GM23338 (cell line): Measurements from ENCODE around the gene CFAP100. TPM values are rescaled to one million over a fixed set of nuclear protein-coding genes. Genes with fewer than 3 reads are reported as not detected.

Experiments used
- ATAC-seq: fragments of 200-7000 bp; cut with Tn5 transposase; 3 replicates; pipeline ENCODE4 v1.9.1; 2020
- DNase-seq: peaks from one replicate; pipeline ENCODE4 v3.0.0-alpha.2; 2015; ENCODE audit warnings: low spot score
- H2AFZ ChIP-seq: fragments of 200-600 bp; sonication (generic); 2 replicates; pipeline ENCODE4 v1.8.0; 2016; ENCODE audit warnings: antibody characterized with exemption, mild to moderate bottlenecking, moderate library complexity
- H3F3A ChIP-seq: fragments of 200-600 bp; sonication (generic); replicated peaks from 2 replicates; pipeline ENCODE4 v1.8.0; 2017; ENCODE audit warnings: antibody characterized with exemption, mixed run types, low read depth
- H3K27ac ChIP-seq: fragments of 200-600 bp; sonication (generic); 2 replicates; pipeline ENCODE4 v1.6.1; 2016; ENCODE audit warnings: low read depth
- H3K27me3 ChIP-seq: fragments of 200-600 bp; sonication (generic); 2 replicates; pipeline ENCODE4 v1.8.0; 2016; ENCODE audit warnings: mild to moderate bottlenecking, mixed run types, moderate library complexity; ENCODE audit not compliant: insufficient read depth
- H3K36me3 ChIP-seq: fragments of 200-600 bp; sonication (generic); 2 replicates; pipeline ENCODE4 v1.8.0; 2016; ENCODE audit warnings: mild to moderate bottlenecking; ENCODE audit not compliant: insufficient read depth
- H3K4me1 ChIP-seq: fragments of 200-600 bp; sonication (generic); 2 replicates; pipeline ENCODE4 v1.8.0; 2016; ENCODE audit warnings: mild to moderate bottlenecking, moderate library complexity; ENCODE audit not compliant: insufficient read depth
- H3K4me2 ChIP-seq: fragments of 200-600 bp; sonication (generic); 2 replicates; pipeline ENCODE4 v1.7.1; 2017; ENCODE audit warnings: mixed run types
- H3K4me3 ChIP-seq: fragments of 200-600 bp; sonication (generic); 2 replicates; pipeline ENCODE4 v1.6.1; 2016; ENCODE audit warnings: mixed run types
- H3K79me2 ChIP-seq: fragments of 200-600 bp; sonication (generic); replicated peaks from 2 replicates; pipeline ENCODE4 v1.8.0; 2017; ENCODE audit warnings: mild to moderate bottlenecking; ENCODE audit not compliant: insufficient read depth
- H3K9me2 ChIP-seq: fragments of 200-600 bp; sonication (generic); 2 replicates; pipeline ENCODE4 v1.8.0; 2017; ENCODE audit not compliant: insufficient read depth
- H4K20me1 ChIP-seq: fragments of 200-600 bp; sonication (generic); replicated peaks from 2 replicates; pipeline ENCODE4 v1.8.0; 2017; ENCODE audit warnings: mild to moderate bottlenecking; ENCODE audit not compliant: insufficient read depth
- H3K27ac Mint-ChIP-seq: 2 replicates; pipeline ENCODE4 v1.8.0; 2020; ENCODE audit warnings: inconsistent platforms, mild to moderate bottlenecking, moderate library complexity, mixed read lengths
- H3K27me3 Mint-ChIP-seq: 3 replicates; pipeline ENCODE4 v1.8.0; 2022; ENCODE audit warnings: low read depth, mild to moderate bottlenecking, moderate library complexity, mixed read lengths, inconsistent platforms; ENCODE audit not compliant: insufficient read depth, poor library complexity
- H3K36me3 Mint-ChIP-seq: 3 replicates; pipeline ENCODE4 v1.8.0; 2021; ENCODE audit warnings: low read depth, mild to moderate bottlenecking, inconsistent platforms, moderate library complexity, mixed read lengths
- H3K4me1 Mint-ChIP-seq: 3 replicates; pipeline ENCODE4 v1.8.0; 2020; ENCODE audit warnings: mild to moderate bottlenecking, inconsistent platforms, mixed read lengths
- H3K4me3 Mint-ChIP-seq: 3 replicates; pipeline ENCODE4 v1.8.0; 2021; ENCODE audit warnings: moderate library complexity, mild to moderate bottlenecking, inconsistent platforms, mixed read lengths
- H3K9me3 Mint-ChIP-seq: 3 replicates; pipeline ENCODE4 v1.8.0; 2020; ENCODE audit warnings: moderate library complexity, mild to moderate bottlenecking, inconsistent platforms, mixed read lengths
- CREB1 ChIP-seq: fragments of 250-450 bp; sonication (Bioruptor Pico); IDR thresholded peaks from 2 replicates; pipeline ENCODE4 v1.5.0; 2020; ENCODE audit warnings: low read depth, mild to moderate bottlenecking, moderate library complexity
- EZH2 ChIP-seq: fragments of 200-600 bp; sonication (generic); IDR thresholded peaks from one replicate; pipeline ENCODE4 v1.8.0; 2017; ENCODE audit warnings: antibody characterized with exemption, mild to moderate bottlenecking, low read depth; ENCODE audit not compliant: unreplicated experiment
- EZH2phosphoT487 ChIP-seq: fragments of 200-600 bp; sonication (generic); IDR thresholded peaks from one replicate; pipeline ENCODE4 v1.8.1; 2018; ENCODE audit warnings: antibody characterized with exemption; ENCODE audit not compliant: unreplicated experiment
- JUNB ChIP-seq: IDR thresholded peaks from one replicate; pipeline ENCODE4 v1.6.1; 2016; ENCODE audit warnings: antibody characterized with exemption; ENCODE audit not compliant: unreplicated experiment
- NANOG ChIP-seq: IDR thresholded peaks from 2 replicates; pipeline ENCODE4 v1.6.1; 2016; ENCODE audit warnings: antibody characterized with exemption, borderline replicate concordance
- POLR2AphosphoS5 ChIP-seq: IDR thresholded peaks from 2 replicates; pipeline ENCODE4 v1.6.1; 2016; ENCODE audit warnings: antibody characterized with exemption, low read depth
- REST ChIP-seq: IDR thresholded peaks from one replicate; pipeline ENCODE4 v1.6.1; 2018; ENCODE audit warnings: antibody characterized with exemption; ENCODE audit not compliant: unreplicated experiment
- STAT1 ChIP-seq: IDR thresholded peaks from one replicate; pipeline ENCODE4 v1.6.1; 2016; ENCODE audit warnings: antibody characterized with exemption; ENCODE audit not compliant: unreplicated experiment
- ZNF114 ChIP-seq: fragments of 250-450 bp; sonication (Bioruptor Pico); IDR thresholded peaks from 2 replicates; pipeline ENCODE4 v1.5.0; 2020; ENCODE audit warnings: mild to moderate bottlenecking, moderate library complexity
- ZNF331 ChIP-seq: fragments of 250-450 bp; sonication (Bioruptor Pico); IDR thresholded peaks from 2 replicates; pipeline ENCODE4 v1.5.0; 2020; ENCODE audit warnings: low read depth, mild to moderate bottlenecking, moderate library complexity
- ZNF462 ChIP-seq: fragments of 250-450 bp; sonication (Bioruptor Pico); IDR thresholded peaks from 2 replicates; pipeline ENCODE4 v1.5.0; 2020; ENCODE audit warnings: mild to moderate bottlenecking, moderate library complexity
- polyA plus RNA-seq: library from polyadenylated mRNA; unstranded; fragments of >200 nt; fragmentation: Nextera tagmentation; extraction: Ambion mirVana; gene quantifications from 2 replicates; pipeline ENCODE4 v1.2.1, GENCODE V29; 2016
- total RNA-seq: library from RNA; depleted of rRNA; stranded (reverse); fragments of >200 nt; shearing (Covaris generic); gene quantifications from 2 replicates; pipeline ENCODE4 v1.2.3, GENCODE V29; 2014
- TF ChIP-seq, protein P1 (sequence below): IDR thresholded peaks from 2 replicates; pipeline ENCODE4 v1.6.1; 2016; ENCODE audit warnings: antibody characterized with exemption
- TF ChIP-seq, protein P2 (sequence below), 2 experiments: fragments of 200-600 bp in 1 of 2; sonication (generic) in 1 of 2; conservative IDR thresholded peaks; 2 replicates each; pipeline versions ENCODE4 v1.5.1 to v1.6.1; 2016 to 2017; ENCODE audit warnings: antibody characterized with exemption in 2 of 2, low read depth in 2 of 2, mild to moderate bottlenecking in 2 of 2, moderate library complexity in 1 of 2

CFAP100 gene
- total and polyA plus RNA-seq, 2 experiments from 2014 or later: 0.07 TPM; not detected in 1

GRCh38 chr3:126484662-126485061, 90.0 kb downstream of the CFAP100 start:
- Mint-ChIP-seq H3K4me3 (no peak overlapping the region), H3K27me3 (peaks cover 8% of the 10 kb centered on the region), H3K27ac (peak overlapping the region; percentile 66), H3K4me1 (peaks cover 38% of the 10 kb centered on the region), H3K36me3 (no peaks in the 10 kb centered on the region), H3K9me3 (no peaks in the 10 kb centered on the region)
- Histone ChIP-seq H3K9me2 (no peaks in the 10 kb centered on the region), H3K4me1 (peaks cover 17% of the 10 kb centered on the region), H3K4me2 (peak overlapping the region; percentile 60), H3K27me3 (no peaks in the 10 kb centered on the region), H3K4me3 (0 out of 2 replicates have a peak overlapping the region, but pooled peaks have one; percentile 33), H3K36me3 (no peaks in the 10 kb centered on the region), H3K79me2 (no peaks in the 10 kb centered on the region), H3F3A (no peaks in the 10 kb centered on the region), H3K27ac (0 out of 2 replicates have a peak overlapping the region, but pooled peaks have one; percentile 69), H2AFZ (peak overlapping the region; percentile 85), H4K20me1 (no peaks in the 10 kb centered on the region)
- TF ChIP-seq EZH2phosphoT487: no peak
- TF ChIP-seq ZNF462 (CRISPR knock-in tag): no peak
- no peak for TF ChIP-seq POLR2AphosphoS5
- no peak for TF ChIP-seq REST
- TF ChIP-seq, protein P1, sequence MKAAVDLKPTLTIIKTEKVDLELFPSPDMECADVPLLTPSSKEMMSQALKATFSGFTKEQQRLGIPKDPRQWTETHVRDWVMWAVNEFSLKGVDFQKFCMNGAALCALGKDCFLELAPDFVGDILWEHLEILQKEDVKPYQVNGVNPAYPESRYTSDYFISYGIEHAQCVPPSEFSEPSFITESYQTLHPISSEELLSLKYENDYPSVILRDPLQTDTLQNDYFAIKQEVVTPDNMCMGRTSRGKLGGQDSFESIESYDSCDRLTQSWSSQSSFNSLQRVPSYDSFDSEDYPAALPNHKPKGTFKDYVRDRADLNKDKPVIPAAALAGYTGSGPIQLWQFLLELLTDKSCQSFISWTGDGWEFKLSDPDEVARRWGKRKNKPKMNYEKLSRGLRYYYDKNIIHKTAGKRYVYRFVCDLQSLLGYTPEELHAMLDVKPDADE: no peak
- TF ChIP-seq ZNF114 (CRISPR knock-in tag): no peak
- no peak for TF ChIP-seq STAT1
- TF ChIP-seq, protein P2, sequence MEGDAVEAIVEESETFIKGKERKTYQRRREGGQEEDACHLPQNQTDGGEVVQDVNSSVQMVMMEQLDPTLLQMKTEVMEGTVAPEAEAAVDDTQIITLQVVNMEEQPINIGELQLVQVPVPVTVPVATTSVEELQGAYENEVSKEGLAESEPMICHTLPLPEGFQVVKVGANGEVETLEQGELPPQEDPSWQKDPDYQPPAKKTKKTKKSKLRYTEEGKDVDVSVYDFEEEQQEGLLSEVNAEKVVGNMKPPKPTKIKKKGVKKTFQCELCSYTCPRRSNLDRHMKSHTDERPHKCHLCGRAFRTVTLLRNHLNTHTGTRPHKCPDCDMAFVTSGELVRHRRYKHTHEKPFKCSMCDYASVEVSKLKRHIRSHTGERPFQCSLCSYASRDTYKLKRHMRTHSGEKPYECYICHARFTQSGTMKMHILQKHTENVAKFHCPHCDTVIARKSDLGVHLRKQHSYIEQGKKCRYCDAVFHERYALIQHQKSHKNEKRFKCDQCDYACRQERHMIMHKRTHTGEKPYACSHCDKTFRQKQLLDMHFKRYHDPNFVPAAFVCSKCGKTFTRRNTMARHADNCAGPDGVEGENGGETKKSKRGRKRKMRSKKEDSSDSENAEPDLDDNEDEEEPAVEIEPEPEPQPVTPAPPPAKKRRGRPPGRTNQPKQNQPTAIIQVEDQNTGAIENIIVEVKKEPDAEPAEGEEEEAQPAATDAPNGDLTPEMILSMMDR (conservative IDR thresholded peaks at IDR 0.05; ENCODE audit: low read depth in 2 of 2): no peak
- no peak for TF ChIP-seq NANOG
- TF ChIP-seq EZH2: no peak
- no peak for TF ChIP-seq JUNB
- no peak for TF ChIP-seq ZNF331 (CRISPR knock-in tag)
- TF ChIP-seq CREB1 (CRISPR knock-in tag): no peak
- DNase-seq: no peak
- peak; percentile 37 for ATAC-seq
